NOMO-1 (cell line): ENCODE measurements around the gene XCR1.
"Not testable (repeated sequence)": the region's sequence is repeated elsewhere in the genome, so short reads cannot be mapped to it uniquely, and the experiment has no call there.

ENCODE experiments used
- DNase-seq, 2 experiments: peaks; one replicate each; lab custom pipeline; 2025; ENCODE audit not compliant: unreplicated experiment in 2 of 2; lab: John Stamatoyannopoulos, UW

Gene XCR1, protein sequence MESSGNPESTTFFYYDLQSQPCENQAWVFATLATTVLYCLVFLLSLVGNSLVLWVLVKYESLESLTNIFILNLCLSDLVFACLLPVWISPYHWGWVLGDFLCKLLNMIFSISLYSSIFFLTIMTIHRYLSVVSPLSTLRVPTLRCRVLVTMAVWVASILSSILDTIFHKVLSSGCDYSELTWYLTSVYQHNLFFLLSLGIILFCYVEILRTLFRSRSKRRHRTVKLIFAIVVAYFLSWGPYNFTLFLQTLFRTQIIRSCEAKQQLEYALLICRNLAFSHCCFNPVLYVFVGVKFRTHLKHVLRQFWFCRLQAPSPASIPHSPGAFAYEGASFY

GRCh38 chr3:46027021-46027705 lies at the start of gene XCR1:
Gene XCR1 (minus strand): TSS chr3:46027483. CDS start chr3:46021947, 5,536 bp downstream.
- DNase-seq, result no peak

DNA sequence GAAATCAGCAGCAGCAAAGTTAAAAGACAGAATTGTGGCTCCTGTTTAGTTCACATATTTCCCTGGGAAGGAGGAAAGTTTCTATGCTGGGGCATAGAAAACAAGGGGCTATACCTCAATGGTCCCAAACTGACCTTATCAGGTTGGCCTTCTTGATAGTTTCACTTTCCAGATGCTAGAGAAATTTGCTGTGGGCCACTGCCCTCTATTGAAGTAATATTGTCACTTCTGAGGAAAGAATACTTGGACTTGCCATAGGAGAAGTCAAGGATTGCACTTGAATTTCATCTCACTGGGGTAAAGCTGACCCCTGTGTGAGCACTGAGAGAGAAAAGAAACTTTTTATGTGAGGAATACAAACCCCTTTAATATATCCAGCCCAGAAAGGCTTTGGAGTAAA lies 49.3 kb upstream of the XCR1 start:
- peak in 1 of 2 experiments; percentile 58 for DNase-seq

DNA sequence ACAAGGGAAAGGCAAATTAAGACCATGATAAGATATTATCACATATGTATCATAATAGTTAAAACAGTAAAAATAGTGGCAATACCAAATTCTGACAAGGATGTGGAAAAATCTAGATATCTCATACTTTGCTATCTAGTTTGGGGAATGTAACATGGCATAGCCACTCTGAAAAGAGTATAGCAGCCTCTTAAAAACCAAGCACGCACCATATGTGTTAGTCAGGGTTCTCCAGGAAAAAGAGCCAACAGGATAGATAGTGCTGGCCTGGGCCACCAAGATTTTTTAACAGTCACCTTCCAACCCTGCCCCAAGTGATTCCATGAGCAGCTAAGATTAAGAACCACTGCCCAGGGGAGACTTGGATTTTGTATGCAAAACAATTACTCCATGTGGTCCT lies 48.5 kb upstream of the XCR1 start:
- no peak for DNase-seq

DNA sequence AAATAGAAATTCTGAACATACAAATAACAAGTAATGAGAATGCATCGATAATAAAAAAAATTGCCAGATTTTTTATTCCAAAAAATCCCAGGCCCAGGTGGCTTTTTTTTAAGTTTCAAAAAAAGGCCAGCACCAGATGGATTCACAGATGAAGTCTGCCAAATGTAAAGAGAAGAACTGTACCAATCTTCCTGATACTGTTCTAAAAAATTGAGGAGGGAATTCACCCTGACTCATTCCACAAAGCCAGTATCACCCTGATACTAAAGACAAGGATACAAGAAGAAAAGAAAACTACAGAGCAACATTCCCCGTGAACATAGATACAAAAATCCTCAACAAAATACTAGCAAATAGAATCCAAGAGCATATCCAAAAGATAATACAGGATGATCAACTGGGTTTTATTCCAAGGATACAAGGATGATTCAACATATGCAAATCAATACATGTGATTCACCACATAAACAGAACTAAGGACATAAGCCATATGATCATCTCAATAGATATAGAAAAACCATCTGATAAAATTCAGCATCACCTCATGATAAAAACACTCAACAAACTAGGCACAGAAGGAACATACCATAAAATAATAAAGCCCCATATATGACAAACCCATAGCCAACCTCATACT lies 44.1 kb upstream of the XCR1 start:
- DNase-seq, result no peak

DNA sequence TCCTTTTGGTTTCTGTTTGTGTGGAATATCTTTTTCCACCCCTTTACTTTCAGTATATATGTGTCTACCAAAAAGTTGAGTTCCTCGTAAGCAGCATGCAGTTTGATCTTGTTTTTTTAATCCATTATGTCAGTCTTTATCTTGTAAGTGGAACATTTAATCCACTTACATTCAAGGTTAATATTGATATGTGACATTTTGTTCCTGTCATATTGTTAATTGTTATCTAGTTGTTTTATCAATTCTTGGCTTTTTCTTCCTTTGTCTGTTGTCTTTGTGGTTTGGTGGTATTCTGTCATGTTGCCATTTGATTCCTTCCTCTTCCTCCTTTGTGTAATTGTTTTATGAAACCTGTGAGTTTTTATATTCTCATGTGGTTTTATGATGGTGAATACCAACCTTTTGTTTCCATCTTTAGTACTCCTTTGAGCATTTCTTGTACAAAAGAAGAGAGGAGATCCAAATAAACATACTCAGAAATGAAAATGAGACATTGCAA lies 43.4 kb upstream of the XCR1 start:
- peak in 1 of 2 experiments; percentile 33 for DNase-seq

DNA sequence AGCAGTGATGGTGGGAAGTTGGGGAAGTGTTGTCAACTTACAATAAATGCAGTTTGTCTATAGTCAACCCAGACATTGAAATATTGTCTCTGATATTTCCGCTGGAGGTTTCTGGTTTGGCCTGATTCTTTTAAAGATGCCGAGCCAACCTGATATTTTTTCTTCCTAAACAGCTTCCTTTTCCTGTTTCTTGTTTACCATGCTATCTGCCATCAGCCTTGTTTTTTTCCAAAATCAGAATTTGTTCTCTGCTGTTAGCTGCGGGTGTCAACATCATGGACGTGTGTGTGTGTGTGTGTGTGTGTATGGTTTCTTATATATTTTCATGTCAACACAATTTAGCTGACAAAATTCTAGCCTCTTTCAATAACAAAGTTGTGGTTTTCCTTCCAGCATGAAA lies 41.2 kb upstream of the XCR1 start:
- no peak for DNase-seq

DNA sequence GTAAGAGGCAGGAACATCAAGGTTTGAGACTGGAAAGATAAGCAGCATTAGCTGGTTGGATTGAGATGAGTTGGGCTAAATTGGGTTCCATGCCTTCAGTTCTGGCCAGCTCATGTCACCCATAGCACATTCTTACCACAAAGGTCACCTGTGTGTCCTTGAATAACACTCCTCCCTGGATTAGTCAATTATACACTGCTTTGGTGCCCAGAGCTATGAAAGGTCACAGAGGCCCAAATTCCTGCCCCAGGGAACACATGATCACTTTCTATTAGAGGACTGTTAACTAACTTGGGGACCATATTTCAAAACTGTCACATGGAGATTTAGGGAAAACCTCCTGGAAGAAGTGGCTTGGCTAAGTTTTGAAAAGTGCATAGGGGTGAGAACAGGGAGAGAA lies 40.1 kb upstream of the XCR1 start:
- DNase-seq, result no peak

GRCh38 chr3:46065750-46066256 lies 38.5 kb upstream of the XCR1 start:
- no peak for DNase-seq

DNA sequence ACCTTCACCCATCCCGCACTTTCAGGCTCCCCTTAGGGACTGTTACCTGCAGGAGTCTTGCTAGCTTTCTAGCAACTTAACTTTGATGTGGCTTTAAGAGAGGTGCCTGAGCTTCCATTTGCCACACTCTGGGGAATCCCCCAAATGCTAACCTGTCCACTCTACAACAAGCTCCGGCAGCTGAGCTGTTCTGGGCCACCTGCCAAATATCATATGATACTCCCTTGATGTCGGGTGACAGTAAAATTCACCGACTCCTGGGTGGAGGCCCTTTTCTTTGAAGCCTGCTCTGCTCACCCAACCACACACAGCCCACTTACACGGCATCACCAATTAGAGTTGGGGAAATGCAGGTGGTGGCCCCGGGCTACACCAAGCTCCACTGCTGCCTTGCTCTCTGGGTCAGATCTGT lies 38.0 kb upstream of the XCR1 start:
- DNase-seq, result no peak

GRCh38 chr3:46062679-46063078 lies 35.4 kb upstream of the XCR1 start:
- DNase-seq, result no peak

- DNase-seq, result no peak
Observed at GRCh38 chr3:46061887-46062286, 34.6 kb upstream of the XCR1 start.

- DNase-seq, result no peak
Observed at GRCh38 chr3:46061108-46061720, 33.9 kb upstream of the XCR1 start.

- no peak for DNase-seq
Observed at GRCh38 chr3:46060551-46060950, 33.3 kb upstream of the XCR1 start.

DNA sequence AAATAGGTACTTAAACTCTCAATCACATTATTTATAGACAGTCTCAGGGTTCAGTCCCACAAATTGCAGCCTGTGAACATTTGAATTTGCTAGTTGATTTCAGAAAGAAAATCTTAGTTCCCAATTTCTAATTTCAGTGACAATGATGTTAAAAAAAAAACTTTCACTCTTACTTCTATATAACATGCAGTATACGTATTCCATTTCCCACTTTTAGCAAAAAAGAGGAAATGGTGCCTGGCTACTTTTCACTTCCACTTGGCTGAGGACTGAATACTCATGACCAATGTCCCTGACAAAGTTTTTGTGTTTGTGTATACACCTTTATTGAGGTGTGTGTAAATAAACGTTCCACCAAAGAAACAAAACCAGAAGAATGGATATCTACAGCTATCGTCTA lies 32.1 kb upstream of the XCR1 start:
- DNase-seq, result peak; percentile 45 to 90

GRCh38 chr3:46058981-46059380 lies 31.7 kb upstream of the XCR1 start:
- DNase-seq, result no peak

GRCh38 chr3:46057716-46058115 lies 30.4 kb upstream of the XCR1 start:
- no peak for DNase-seq

- DNase-seq, result no peak
Observed at GRCh38 chr3:46056686-46057085, 29.4 kb upstream of the XCR1 start.

- peak; percentile 17 to 57 for DNase-seq
Observed at GRCh38 chr3:46053761-46054515, 26.7 kb upstream of the XCR1 start.

DNA sequence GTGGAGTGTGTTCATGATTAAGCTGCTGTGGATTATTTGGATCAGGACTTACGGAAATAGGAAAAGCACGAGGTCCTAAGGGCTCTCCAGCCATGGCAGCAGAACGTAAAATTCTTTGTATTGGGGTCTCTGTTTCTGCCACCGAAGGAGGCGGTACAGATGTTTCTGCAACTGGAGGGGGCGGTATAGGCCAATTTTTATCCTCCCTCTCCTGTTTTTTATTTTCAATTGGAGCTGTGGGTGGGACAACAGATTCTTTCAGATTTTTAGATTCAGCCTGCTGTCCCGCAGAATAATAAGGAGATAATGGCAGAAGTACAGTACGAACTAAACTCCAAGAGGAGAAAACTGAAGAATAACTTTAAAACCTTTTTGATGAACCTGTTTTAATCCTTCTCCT lies 26.0 kb upstream of the XCR1 start:
- DNase-seq, result not testable (repeated sequence)

GRCh38 chr3:46052531-46052930 lies 25.2 kb upstream of the XCR1 start:
- no peak for DNase-seq
